K562 (cell line): ENCODE measurements around the gene RUFY2. TPM values are rescaled to one million over a fixed set of nuclear protein-coding genes. Genes with fewer than 3 reads are reported as not detected.

Source experiments
- ATAC-seq: fragments of 200-7000 bp; cut with Tn5 transposase; 3 replicates; pipeline ENCODE4 v1.9.1; 2020; ENCODE audit warnings: moderate library complexity
- BruUV-seq: library from RNA; stranded (reverse); fragments of 400-500 nt; replicated peaks from 2 replicates; lab custom pipeline; 2021; lab: Mats Ljungman, UMichigan
- CTCF ChIA-PET: fragments of 300-600 bp; formaldehyde crosslinking; extraction: SDS; loops from one replicate; lab custom pipeline; 2021; ENCODE audit warnings: low intra/inter-chr PET ratio; lab: Yijun Ruan, JAX
- POLR2A ChIA-PET: fragments of 300-600, 350-650 bp; sonication (Branson Sonifier 250); formaldehyde crosslinking; extraction: SDS; loops from one replicate; lab custom pipeline; 2021; ENCODE audit warnings: antibody characterized with exemption, inconsistent platforms; lab: Yijun Ruan, JAX
- DNase-seq, 4 experiments: peaks; one replicate each; pipeline versions ENCODE4 v3.0.0 to v3.0.0-alpha.2; 2011 to 2018; ENCODE audit warnings: low spot score in 3 of 4, mixed read lengths in 3 of 4; ENCODE audit errors: extremely low read depth in 1 of 4
- FAIRE-seq: peaks from 2 replicates; lab custom pipeline; 2011; peaks lifted over from hg19 to GRCh38; lab: Jason Lieb, UNC
- H2AFZ ChIP-seq: 2 replicates; pipeline ENCODE4 v1.6.0; 2011; ENCODE audit warnings: low read depth, low read length, control low read depth, inconsistent platforms
- H3K27ac ChIP-seq: fragments of 200-600 bp; 3 replicates; pipeline ENCODE4 v1.8.0; 2011; ENCODE audit warnings: low read depth, mild to moderate bottlenecking, control low read depth, inconsistent platforms, low read length, moderate library complexity, mixed read lengths; ENCODE audit errors: extremely low read depth
- H3K27me3 ChIP-seq, 2 experiments: fragments of 300-600 bp in 1 of 2; 2 replicates in 1 of 2; 3 replicates in 1 of 2; pipeline versions ENCODE4 v1.6.0 to v1.8.0; 2011; ENCODE audit warnings: inconsistent platforms in 2 of 2, low read length in 2 of 2, mild to moderate bottlenecking in 1 of 2, mixed read lengths in 1 of 2, moderate library complexity in 1 of 2; ENCODE audit not compliant: control insufficient read depth in 2 of 2, insufficient read depth in 2 of 2
- H3K36me3 ChIP-seq: fragments of 300-600 bp; 3 replicates; pipeline ENCODE4 v1.8.0; 2011; ENCODE audit warnings: mild to moderate bottlenecking, low read length, inconsistent platforms; ENCODE audit not compliant: control insufficient read depth, insufficient read depth
- H3K4me1 ChIP-seq, 2 experiments: fragments of 200-600 bp in 1 of 2; replicated peaks in 1 of 2; 2 replicates in 1 of 2; 3 replicates in 1 of 2; pipeline versions ENCODE4 v1.5.1 to v1.8.0; 2011; ENCODE audit warnings: inconsistent platforms in 2 of 2, low read length in 2 of 2, mild to moderate bottlenecking in 1 of 2, mixed read lengths in 1 of 2, moderate library complexity in 1 of 2; ENCODE audit not compliant: control insufficient read depth in 2 of 2, insufficient read depth in 2 of 2
- H3K4me2 ChIP-seq: 2 replicates; pipeline ENCODE4 v1.6.1; 2011; ENCODE audit warnings: low read length, control low read depth, inconsistent platforms, mixed read lengths; ENCODE audit not compliant: insufficient read depth
- H3K4me3 ChIP-seq: fragments of 200-600 bp; sonication (generic), shearing (Covaris generic); 2 replicates; pipeline ENCODE4 v1.5.1; 2016; ENCODE audit warnings: control low read depth, inconsistent platforms
- H3K79me2 ChIP-seq: fragments of 200-600 bp; 3 replicates; pipeline ENCODE4 v1.8.0; 2011; ENCODE audit warnings: low read length, inconsistent platforms; ENCODE audit not compliant: control insufficient read depth, insufficient read depth
- H3K9ac ChIP-seq, 2 experiments: 2 replicates each; pipeline versions ENCODE4 v1.6.0 to v1.6.1; 2011; ENCODE audit warnings: low read depth in 2 of 2, low read length in 2 of 2, control low read depth in 1 of 2, inconsistent platforms in 1 of 2, mild to moderate bottlenecking in 1 of 2, mixed read lengths in 1 of 2; ENCODE audit not compliant: insufficient read depth in 1 of 2
- H3K9me1 ChIP-seq: one replicate; pipeline ENCODE4 v1.6.0; 2011; ENCODE audit warnings: inconsistent platforms, mild to moderate bottlenecking, low read length, moderate library complexity; ENCODE audit not compliant: control insufficient read depth, insufficient read depth
- H3K9me3 ChIP-seq: replicated peaks from 2 replicates; pipeline ENCODE4 v1.5.1; 2011; ENCODE audit warnings: low read depth, low read length, inconsistent platforms; ENCODE audit not compliant: control insufficient read depth, insufficient read depth
- H4K20me1 ChIP-seq: replicated peaks from 2 replicates; pipeline ENCODE4 v1.6.1; 2011; ENCODE audit warnings: low read length, inconsistent platforms, mixed read lengths; ENCODE audit not compliant: control insufficient read depth, insufficient read depth
- JUN ChIP-seq, 2 experiments: sonication (generic) in 1 of 2; formaldehyde crosslinking in 1 of 2; IDR thresholded peaks; 2 replicates each; pipeline versions ENCODE4 v1.6.1 to v1.8.0; 2012 to 2022; ENCODE audit warnings: borderline replicate concordance in 2 of 2, mild to moderate bottlenecking in 2 of 2, improper control_type of control experiment in 1 of 2, low read depth in 1 of 2, low read length in 1 of 2, missing genetic modification reagents in 1 of 2
- KAT8 ChIP-seq: fragments of 450-650 bp; IDR thresholded peaks from 2 replicates; pipeline ENCODE4 v1.6.1; 2016; ENCODE audit warnings: low read depth, mild to moderate bottlenecking
- MTA3 ChIP-seq: fragments of 450-650 bp; formaldehyde crosslinking; IDR thresholded peaks from 2 replicates; pipeline ENCODE4 v1.6.1; 2017; ENCODE audit warnings: mild to moderate bottlenecking, borderline replicate concordance
- SRSF7 ChIP-seq: fragments of 200-400 bp; formaldehyde crosslinking; optimal IDR thresholded peaks from 2 replicates; pipeline ENCODE3; 2017; ENCODE audit warnings: mild to moderate bottlenecking, low read depth, low read length
- THRAP3 ChIP-seq: fragments of 450-650 bp; IDR thresholded peaks from 2 replicates; pipeline ENCODE4 v1.6.1; 2016; ENCODE audit warnings: mild to moderate bottlenecking, inconsistent platforms, borderline replicate concordance
- ZNF347 ChIP-seq: fragments of 450-650 bp; formaldehyde crosslinking; IDR thresholded peaks from 2 replicates; pipeline ENCODE4 v1.4.0; 2020; ENCODE audit warnings: low read depth, mild to moderate bottlenecking, moderate library complexity
- ZNF57 ChIP-seq: fragments of 450-650 bp; formaldehyde crosslinking; IDR thresholded peaks from 2 replicates; pipeline ENCODE4 v1.4.0; 2020; ENCODE audit warnings: mild to moderate bottlenecking, moderate library complexity
- WGBS: fragments of 100-300 bp; shearing (Covaris generic); methylation state at CpG from one replicate; pipeline ENCODE4 v1.1.6; 2016; ENCODE audit warnings: low coverage, mixed read lengths; ENCODE audit not compliant: insufficient coverage; ENCODE audit errors: missing lambda C conversion rate; 5-methylcytosine and 5-hydroxymethylcytosine counted together
- in situ Hi-C: fragments of 300-500 bp; cut with MboI; formaldehyde crosslinking; loops from 4 replicates; pipeline ENCODE4 v1.15.0; 2018; ENCODE audit warnings: inconsistent platforms, mixed read lengths
- intact Hi-C: fragments of 100-400 bp; cut with micrococcal nuclease; formaldehyde crosslinking; loops from 2 replicates; pipeline ENCODE4 v1.14.2; 2022
- polyA plus RNA-seq, 8 experiments: library from polyadenylated mRNA; depleted of rRNA in 4 of 8; stranded (reverse) in 5 of 8; unstranded in 3 of 8; fragments of >200 nt; fragmentation: Nextera tagmentation in 2 of 8; fragmentation: Illumina TruSeq in 1 of 8; extraction: Ambion mirVana in 2 of 8; extraction: Trizol in 1 of 8; gene quantifications; 2 replicates each; pipeline versions ENCODE4 v1.2.1 to v1.2.3, GENCODE V29; 2011 to 2014; ENCODE audit warnings: inconsistent platforms in 1 of 8, missing spikeins in 1 of 8
- total RNA-seq, 7 experiments: library from RNA; depleted of rRNA in 6 of 7; stranded (reverse); fragments of >200 nt in 6 of 7; fragmentation: Illumina TruSeq in 2 of 7; extraction: Trizol in 2 of 7; gene quantifications; 2 replicates each; pipeline versions ENCODE4 v1.2.1 to v1.2.3, GENCODE V29; 2011 to 2021; ENCODE audit warnings: low replicate concordance in 1 of 7
- TF ChIP-seq, protein P1 (sequence below), 2 experiments: fragments of 200-800 bp in 1 of 2; sonication (Bioruptor generic) in 1 of 2; sonication (generic) in 1 of 2; formaldehyde crosslinking in 1 of 2; IDR thresholded peaks in 1 of 2; conservative IDR thresholded peaks in 1 of 2; 2 replicates each; pipeline versions ENCODE4 v1.5.0 to v1.6.1; 2016 to 2020; ENCODE audit warnings: missing compliant biosample characterization in 1 of 2, missing genetic modification characterization in 1 of 2, missing genetic modification reagents in 1 of 2
- TF ChIP-seq, protein P2 (sequence below): fragments of 250-450 bp; sonication (Bioruptor Pico); IDR thresholded peaks from 2 replicates; pipeline ENCODE4 v1.4.0; 2020; ENCODE audit warnings: mild to moderate bottlenecking, moderate library complexity

RUFY2 gene
- total and polyA plus RNA-seq, 9 of the 15 experiments (the other 6 are each of a cell fraction or from before 2014, with no cell fraction given): 3.7 to 20.1 (median 12.6) TPM

DNA sequence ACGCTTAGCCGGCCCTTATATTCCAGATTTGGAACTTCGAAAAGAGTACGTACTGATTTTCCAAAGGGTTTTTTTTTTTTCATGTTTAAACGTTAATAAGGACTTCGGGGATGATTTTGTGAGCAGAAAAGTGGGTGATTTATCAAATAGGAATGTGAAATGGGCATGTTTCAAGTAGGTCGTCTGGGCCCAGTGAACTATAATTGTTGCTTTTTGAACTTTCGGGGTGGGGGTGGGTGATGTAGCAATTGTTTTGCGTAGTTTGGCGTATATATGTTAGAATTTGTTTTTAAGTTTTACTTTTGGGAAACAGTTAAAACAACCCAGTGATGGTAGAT lies 74.0 kb downstream of the RUFY2 start (continued):
- TF ChIP-seq, protein P1, sequence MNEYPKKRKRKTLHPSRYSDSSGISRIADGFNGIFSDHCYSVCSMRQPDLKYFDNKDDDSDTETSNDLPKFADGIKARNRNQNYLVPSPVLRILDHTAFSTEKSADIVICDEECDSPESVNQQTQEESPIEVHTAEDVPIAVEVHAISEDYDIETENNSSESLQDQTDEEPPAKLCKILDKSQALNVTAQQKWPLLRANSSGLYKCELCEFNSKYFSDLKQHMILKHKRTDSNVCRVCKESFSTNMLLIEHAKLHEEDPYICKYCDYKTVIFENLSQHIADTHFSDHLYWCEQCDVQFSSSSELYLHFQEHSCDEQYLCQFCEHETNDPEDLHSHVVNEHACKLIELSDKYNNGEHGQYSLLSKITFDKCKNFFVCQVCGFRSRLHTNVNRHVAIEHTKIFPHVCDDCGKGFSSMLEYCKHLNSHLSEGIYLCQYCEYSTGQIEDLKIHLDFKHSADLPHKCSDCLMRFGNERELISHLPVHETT (CRISPR knock-in tag; conservative IDR thresholded peaks at IDR 0.05 in 1 of 2, IDR thresholded peaks at IDR 0.05 in 1 of 2): no peak

DNA sequence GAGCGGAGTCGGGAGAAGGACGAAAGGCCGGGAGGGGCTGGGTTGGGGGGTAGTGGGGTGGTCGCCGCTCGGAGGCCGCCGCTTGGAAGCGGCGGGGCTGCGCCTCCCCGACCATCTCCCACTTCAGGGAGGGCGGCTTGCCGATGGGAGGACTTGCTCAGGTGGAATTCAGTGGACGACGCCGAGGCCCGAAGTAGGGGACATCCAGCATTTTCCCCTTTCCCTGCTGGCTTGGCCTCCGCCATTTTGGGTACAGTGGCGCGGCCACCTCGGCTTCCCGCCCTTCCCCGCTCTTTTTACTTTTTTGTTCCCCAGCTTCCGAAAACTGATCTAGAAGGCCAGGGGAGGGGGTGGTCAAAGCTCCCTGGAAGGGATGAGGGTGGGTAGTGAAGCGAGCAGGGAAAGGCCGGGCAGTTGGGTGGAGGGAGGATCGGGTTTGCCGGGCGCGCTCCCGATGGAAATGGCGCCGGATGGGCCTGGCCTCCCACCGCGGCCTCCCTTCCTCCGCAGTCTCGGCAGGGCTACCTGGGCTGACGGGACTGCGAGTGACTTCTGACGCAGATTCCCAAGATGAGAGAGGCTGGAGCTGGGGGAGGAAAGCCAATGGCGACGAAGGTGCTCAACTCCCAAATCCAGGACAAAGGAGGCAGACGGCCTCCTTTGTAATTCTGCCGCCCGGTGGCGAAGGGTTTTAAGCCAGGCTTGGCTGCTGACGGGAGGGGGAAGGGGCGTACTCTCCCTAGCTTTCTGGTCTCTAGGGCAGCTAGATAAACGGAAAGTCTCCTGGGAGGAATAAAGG lies 74.6 kb downstream of the RUFY2 start, which contains the start of gene PBLD:
PBLD (minus strand) TSS at position 670 of the 799 bp plus-strand sequence. CDS start 26,084 bp downstream, outside the sequence.
- Histone ChIP-seq H3K27ac (peak within 1 kb of the TSS; percentile 98), H3K9ac (peak within 1 kb of the TSS; percentile 98 to 100), H4K20me1 (peaks cover 31% of the 10 kb centered on the region), H2AFZ (peak within 1 kb of the TSS; percentile 97), H3K27me3 (no peaks in the 10 kb centered on the region), H3K4me1 (peaks cover 17 to 28% of the 10 kb centered on the region in 2 experiments), H3K4me3 (peak within 1 kb of the TSS; percentile 66), H3K4me2 (peak within 1 kb of the TSS; percentile 92), H3K36me3 (peaks cover 45% of the 10 kb centered on the region), H3K9me1 (peaks cover 7% of the 10 kb centered on the region), H3K79me2 (peaks cover 67% of the 10 kb centered on the region), H3K9me3 (no peaks in the 10 kb centered on the region)
- peak; percentile 65 to 94 (median 76) for DNase-seq
- ChIA-PET CTCF (interaction anchor here (0.6 to 0.7 kb wide), 2 partner anchors 120 to 477 kb away, joined by 3 read pairs; no protein-coding TSS in a partner anchor), POLR2A (interaction anchor here (0.6 to 5.4 kb wide), 39 partner anchors 9 to 655 kb away, joined by 3 to 104 read pairs (median 4); partner anchors contain the start of gene SIRT1)
- 1% methylated on average over 49 of the region's 51 CpGs for WGBS
- intact Hi-C loops: loop anchor here (1.0 to 10.0 kb wide), 2 partner anchors 120 to 538 kb away; no protein-coding TSS in a partner anchor
- peak; percentile 67 for FAIRE-seq
- ATAC-seq: peak; percentile 73
- BruUV-seq: TSS peak; percentile 33
- in situ Hi-C loops: no loop called here
- 0 out of 2 replicates have a peak, but pooled peaks have one; percentile 26 for TF ChIP-seq ZNF347 (CRISPR knock-in tag)
- peak; percentile 85; the same call in 1 of the 2 replicates for TF ChIP-seq THRAP3
- 0 out of 2 replicates have a peak, but pooled peaks have one; percentile 68 for TF ChIP-seq ZNF57 (CRISPR knock-in tag)
- no peak for TF ChIP-seq SRSF7
- TF ChIP-seq MTA3: peak; percentile 87
- peak; percentile 47; the same call in 1 of the 2 replicates for TF ChIP-seq KAT8
- TF ChIP-seq, protein P2, sequence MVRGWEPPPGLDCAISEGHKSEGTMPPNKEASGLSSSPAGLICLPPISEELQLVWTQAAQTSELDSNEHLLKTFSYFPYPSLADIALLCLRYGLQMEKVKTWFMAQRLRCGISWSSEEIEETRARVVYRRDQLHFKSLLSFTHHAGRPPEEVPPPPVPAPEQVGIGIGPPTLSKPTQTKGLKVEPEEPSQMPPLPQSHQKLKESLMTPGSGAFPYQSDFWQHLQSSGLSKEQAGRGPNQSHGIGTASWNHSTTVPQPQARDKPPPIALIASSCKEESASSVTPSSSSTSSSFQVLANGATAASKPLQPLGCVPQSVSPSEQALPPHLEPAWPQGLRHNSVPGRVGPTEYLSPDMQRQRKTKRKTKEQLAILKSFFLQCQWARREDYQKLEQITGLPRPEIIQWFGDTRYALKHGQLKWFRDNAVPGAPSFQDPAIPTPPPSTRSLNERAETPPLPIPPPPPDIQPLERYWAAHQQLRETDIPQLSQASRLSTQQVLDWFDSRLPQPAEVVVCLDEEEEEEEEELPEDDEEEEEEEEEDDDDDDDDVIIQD (CRISPR knock-in tag): peak; percentile 84; the same call in 1 of the 2 replicates
- TF ChIP-seq JUN (IDR thresholded peaks at IDR 0.05; ENCODE audit: borderline replicate concordance, low read depth, low read length): no peak; the same call in 1 of the 2 replicates
- TF ChIP-seq JUN (CRISPR knock-in tag; IDR thresholded peaks at IDR 0.05; ENCODE audit: borderline replicate concordance): peak; percentile 84; the same call in 1 of the 2 replicates
